ENCODE data around the gene PLA2G2C. TPM values are rescaled to one million over a fixed set of nuclear protein-coding genes. Genes with fewer than 3 reads are reported as not detected.

PLA2G2C gene
- total and polyA plus RNA-seq, 2 of the 8 experiments (the other 6 are each of a cell fraction or from before 2014, with no cell fraction given) = not detected

- Histone ChIP-seq H4K5ac (ENCODE audit: insufficient read length, low read depth, low read length) (no peak overlapping the region), H3K27me3 (replicated peaks in 1 of 4; ENCODE audit: control insufficient read depth in 3 of 4, extremely low read depth in 1 of 4, insufficient read depth in 3 of 4, low read length in 3 of 4) (no peaks in the 10 kb centered on the region), H4K8ac (ENCODE audit: extremely low read depth, insufficient read depth, low read length) (no peak overlapping the region), H3K56ac (replicated peaks; ENCODE audit: insufficient read length, low read depth, low read length) (no peak overlapping the region), H3K9ac (replicated peaks in 1 of 4; ENCODE audit: extremely low read depth in 1 of 4, low read depth in 3 of 4, low read length in 3 of 4) (no peak overlapping the region), H2AFZ (ENCODE audit: low read length) (no peak overlapping the region), H2BK120ac (replicated peaks; ENCODE audit: low read depth, low read length) (no peak overlapping the region), H2BK20ac (ENCODE audit: low read length) (no peak overlapping the region), H3K4me2 (ENCODE audit: insufficient read depth in 1 of 2, low read depth in 2 of 2, low read length in 2 of 2) (no peak overlapping the region), H4K20me1 (replicated peaks in 1 of 2; ENCODE audit: control insufficient read depth in 1 of 2, insufficient read depth in 2 of 2, low read length in 2 of 2) (no peaks in the 10 kb centered on the region), H3K18ac (ENCODE audit: extremely low read depth, low read length) (no peak overlapping the region), H3K23me2 (ENCODE audit: low read depth, low read length) (peaks cover 2% of the 10 kb centered on the region; the same call in 1 of the 2 replicates), H3K27ac (ENCODE audit: low read depth, low read length) (no peak overlapping the region), H4K91ac (replicated peaks; ENCODE audit: insufficient read length, low read length) (no peak overlapping the region), H3K36me3 (ENCODE audit: control insufficient read depth in 2 of 4, insufficient read depth in 4 of 4, low read length in 3 of 4) (no peaks in the 10 kb centered on the region), H2BK5ac (ENCODE audit: low read depth, low read length) (no peak overlapping the region), H3K14ac (ENCODE audit: insufficient read length) (no peak overlapping the region), H3K4me1 (replicated peaks in 1 of 4; ENCODE audit: control insufficient read depth in 3 of 4, insufficient read depth in 4 of 4, low read length in 3 of 4) (no peaks in the 10 kb centered on the region), H3K4ac (replicated peaks; ENCODE audit: insufficient read length, low read depth, low read length) (no peak overlapping the region), H2AK5ac (ENCODE audit: low read depth, low read length) (no peak overlapping the region), H2BK15ac (ENCODE audit: low read length) (no peak overlapping the region), H2BK12ac (ENCODE audit: low read depth, low read length) (no peak overlapping the region), H3K23ac (ENCODE audit: insufficient read length) (no peak overlapping the region), H3K79me1 (ENCODE audit: low read depth, low read length) (no peaks in the 10 kb centered on the region), H3K79me2 (ENCODE audit: control insufficient read depth in 1 of 2, insufficient read depth in 2 of 2, low read length in 2 of 2) (no peaks in the 10 kb centered on the region), H3K4me3 (ENCODE audit: extremely low read depth in 1 of 4, insufficient read depth in 2 of 4, low read depth in 3 of 4, low read length in 4 of 4) (no peak overlapping the region), H3K9me3 (ENCODE audit: insufficient read depth in 2 of 2, low read depth in 1 of 2, low read length in 1 of 2) (peaks cover 0 to 3% of the 10 kb centered on the region in 2 experiments; a peak in 2 of 4 replicates)
- 89% methylated on average over 10 of the region's 10 CpGs; no CpG with 5 or more reads in 1 of the 2 experiments for WGBS, 2 experiments (ENCODE audit: extremely low coverage in 1 of 2, insufficient coverage in 1 of 2, insufficient read length in 1 of 2, insufficient replicate concordance in 2 of 2, low coverage in 1 of 2, low lambda C conversion rate in 2 of 2, missing lambda C conversion rate in 1 of 2)
- TF ChIP-seq CREB1 (IDR thresholded peaks at IDR 0.05) (no peak), SIN3A (conservative IDR thresholded peaks at IDR 0.05 in 1 of 2, IDR thresholded peaks at IDR 0.05 in 1 of 2; ENCODE audit: low read depth in 1 of 2, low read length in 2 of 2) (no peak)
- POLR2A ChIA-PET (ENCODE audit: partially characterized antibody) = no interaction called here
- CTCF ChIA-PET (ENCODE audit: partially characterized antibody) = interaction anchor here (0.9 to 4.1 kb wide), 4 partner anchors 12 to 132 kb away, joined by 3 to 23 read pairs (median 10); no protein-coding TSS in a partner anchor
- DNase-seq (ENCODE audit: low read depth in 1 of 2, low spot score in 2 of 2) (no peak), FAIRE-seq (no peak)
Measured at GRCh38 chr1:20126806-20127440, 59.4 kb downstream of the PLA2G2C start.

All from H1 (cell line).